ENCODE measurements around the gene UNC50.

- no peak for TF ChIP-seq USF2 (IDR thresholded peaks at IDR 0.05)
- no peak for TF ChIP-seq CTCF (IDR thresholded peaks at IDR 0.05)
- no peak for TF ChIP-seq PBX3 (IDR thresholded peaks at IDR 0.05)
- TF ChIP-seq HES2 (IDR thresholded peaks at IDR 0.05), result no peak
- no peak for TF ChIP-seq POLR2A (IDR thresholded peaks at IDR 0.05; ENCODE audit: low read length)
- TF ChIP-seq HOXA7 (CRISPR knock-in tag; IDR thresholded peaks at IDR 0.05), result no peak
- TF ChIP-seq REST (IDR thresholded peaks at IDR 0.05), result no peak
- TF ChIP-seq MYC (IDR thresholded peaks at IDR 0.05; ENCODE audit: borderline replicate concordance, low read length), result no peak
These were observed 55.2 kb downstream of the UNC50 start for GRCh38 chr2:98663511-98664090.
